ENCODE data around the gene MPPED1. TPM values are rescaled to one million over a fixed set of nuclear protein-coding genes. Genes with fewer than 3 reads are reported as not detected.

Gene MPPED1
- total and polyA plus RNA-seq, 12 donors: 0.01 TPM; not detected in 11

DNA sequence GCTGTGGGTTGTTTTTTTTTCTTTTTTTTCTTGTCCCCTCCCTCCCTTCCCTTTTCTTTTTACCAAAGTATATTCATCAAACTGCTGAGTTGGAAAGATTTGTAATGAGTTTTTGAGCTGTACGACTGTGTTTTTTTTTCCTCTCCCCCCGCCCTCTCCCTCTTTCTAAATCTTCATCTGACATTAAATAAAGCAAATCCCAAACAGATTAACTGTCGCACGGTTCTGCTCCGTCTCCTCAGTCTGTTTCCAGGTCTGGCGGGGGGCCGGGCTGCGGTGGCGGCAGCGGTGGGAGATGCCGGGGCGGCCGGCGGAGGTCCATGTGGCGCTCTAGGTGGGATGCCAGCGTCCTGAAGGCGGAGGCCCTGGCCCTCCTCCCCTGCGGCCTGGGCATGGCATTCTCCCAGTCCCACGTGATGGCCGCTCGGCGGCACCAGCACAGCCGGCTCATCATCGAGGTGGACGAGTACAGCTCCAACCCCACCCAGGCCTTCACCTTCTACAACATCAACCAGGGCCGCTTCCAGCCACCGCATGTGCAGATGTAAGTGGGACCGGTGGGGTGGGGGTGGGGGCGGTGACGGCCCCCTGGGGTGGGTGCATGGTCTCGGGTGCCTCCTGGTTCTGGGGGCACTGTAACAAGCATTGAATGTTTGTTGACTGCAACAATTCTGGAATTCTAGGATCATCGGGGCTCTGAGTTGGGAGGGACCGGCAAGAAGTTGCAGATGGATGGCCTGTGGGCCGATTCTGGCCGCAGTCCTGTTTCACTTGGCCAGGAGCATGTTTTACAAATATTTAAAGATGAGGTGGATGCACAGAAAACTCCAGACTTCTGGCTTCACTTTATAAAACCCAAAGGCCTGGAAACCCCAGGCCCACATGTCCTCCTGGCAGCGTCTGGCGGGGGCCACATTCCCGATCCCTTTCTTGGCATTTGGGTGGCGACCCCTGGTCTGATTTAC lies 13.1 kb downstream of the MPPED1 start:
- Histone ChIP-seq H3K27ac (no peak overlapping the region), H3K9me3 (no peaks in the 10 kb centered on the region), H3K27me3 (peaks cover 0 to 90% (median 74%) of the 10 kb centered on the region in 7 donors), H3K36me3 (no peaks in the 10 kb centered on the region), H3K4me1 (no peaks in the 10 kb centered on the region), H3K4me3 (no peak overlapping the region)
- ATAC-seq: no peak
- 81 to 82% methylated on average over 39 of the region's 39 CpGs for WGBS, 2 donors
- DNase-seq: no peak
- intact Hi-C loops (cut with DNase I): no loop called here
- TF ChIP-seq, protein P1, sequence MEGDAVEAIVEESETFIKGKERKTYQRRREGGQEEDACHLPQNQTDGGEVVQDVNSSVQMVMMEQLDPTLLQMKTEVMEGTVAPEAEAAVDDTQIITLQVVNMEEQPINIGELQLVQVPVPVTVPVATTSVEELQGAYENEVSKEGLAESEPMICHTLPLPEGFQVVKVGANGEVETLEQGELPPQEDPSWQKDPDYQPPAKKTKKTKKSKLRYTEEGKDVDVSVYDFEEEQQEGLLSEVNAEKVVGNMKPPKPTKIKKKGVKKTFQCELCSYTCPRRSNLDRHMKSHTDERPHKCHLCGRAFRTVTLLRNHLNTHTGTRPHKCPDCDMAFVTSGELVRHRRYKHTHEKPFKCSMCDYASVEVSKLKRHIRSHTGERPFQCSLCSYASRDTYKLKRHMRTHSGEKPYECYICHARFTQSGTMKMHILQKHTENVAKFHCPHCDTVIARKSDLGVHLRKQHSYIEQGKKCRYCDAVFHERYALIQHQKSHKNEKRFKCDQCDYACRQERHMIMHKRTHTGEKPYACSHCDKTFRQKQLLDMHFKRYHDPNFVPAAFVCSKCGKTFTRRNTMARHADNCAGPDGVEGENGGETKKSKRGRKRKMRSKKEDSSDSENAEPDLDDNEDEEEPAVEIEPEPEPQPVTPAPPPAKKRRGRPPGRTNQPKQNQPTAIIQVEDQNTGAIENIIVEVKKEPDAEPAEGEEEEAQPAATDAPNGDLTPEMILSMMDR (IDR thresholded peaks at IDR 0.05): no peak

DNA sequence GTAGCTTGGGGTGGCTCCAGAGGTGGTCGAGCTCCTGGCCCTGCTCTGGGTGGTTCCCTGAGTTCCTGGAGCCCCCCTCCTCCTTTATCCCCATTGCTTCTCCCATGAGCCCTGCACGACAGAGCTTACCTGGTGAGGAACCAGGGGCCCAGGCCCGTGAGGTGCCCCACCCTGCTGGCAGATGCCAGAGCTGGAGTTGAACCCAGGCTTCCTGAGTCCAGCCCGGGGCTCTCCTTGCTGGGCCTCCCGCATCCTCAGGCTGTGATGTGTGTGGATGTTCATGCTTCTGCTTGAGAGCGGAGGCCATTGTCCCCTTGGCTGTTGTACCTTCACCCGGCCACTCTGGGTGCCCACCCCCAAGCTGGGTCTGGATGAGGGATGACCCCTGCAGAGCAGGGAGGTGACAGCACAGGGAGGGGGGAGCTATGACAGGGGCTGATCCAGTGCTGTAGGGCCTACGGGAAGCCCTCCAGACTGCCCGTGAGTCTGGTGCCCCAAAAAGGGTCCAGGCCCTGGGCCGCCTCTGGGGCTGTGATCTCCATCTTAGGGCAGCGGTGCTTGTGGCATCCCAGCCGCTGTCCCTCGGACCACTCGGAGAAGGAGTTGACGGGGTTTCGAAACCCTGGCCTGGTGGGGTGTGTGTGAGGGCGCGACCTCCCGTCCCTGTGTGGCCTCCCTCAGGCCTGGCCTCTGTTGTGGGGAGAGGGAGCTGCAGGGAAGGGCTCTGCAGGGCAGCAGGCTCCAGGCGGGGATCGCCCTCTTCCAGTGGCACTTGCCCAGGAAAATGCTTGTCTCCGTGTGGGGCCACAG lies 14.4 kb downstream of the MPPED1 start:
- Histone ChIP-seq H3K9me3 (no peaks in the 10 kb centered on the region), H3K27me3 (peaks cover 0 to 94% (median 78%) of the 10 kb centered on the region in 7 donors), H3K36me3 (no peaks in the 10 kb centered on the region), H3K27ac (no peak overlapping the region), H3K4me3 (no peak overlapping the region), H3K4me1 (no peaks in the 10 kb centered on the region)
- ATAC-seq: no peak
- 83 to 84% methylated on average over 22 of the region's 22 CpGs for WGBS, 2 donors
- TF ChIP-seq, protein P1 (IDR thresholded peaks at IDR 0.05): no peak
- intact Hi-C loops (cut with DNase I): no loop called here
- DNase-seq: no peak

DNA sequence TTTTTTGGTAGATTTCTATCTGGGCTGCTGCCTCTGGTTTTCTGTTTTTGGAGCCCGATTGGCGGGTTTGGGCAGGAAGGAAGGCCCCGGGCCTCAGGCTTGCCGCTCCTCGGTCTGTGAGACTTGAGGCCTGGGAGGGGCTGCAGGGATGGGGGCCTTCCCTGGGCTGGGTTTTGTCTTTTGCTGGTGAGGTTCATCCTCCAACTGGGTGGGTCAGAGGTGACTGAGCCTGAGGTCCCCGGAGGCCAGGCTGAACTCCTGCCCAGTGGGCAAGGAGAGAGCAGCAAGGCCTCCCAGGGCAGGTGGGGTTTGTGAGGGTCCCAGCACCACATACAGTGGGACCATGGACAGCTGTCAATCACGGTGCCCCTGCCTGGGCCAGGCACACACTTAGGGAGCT lies 15.0 kb downstream of the MPPED1 start:
- DNase-seq (no peak), ATAC-seq (no peak)
- no peak overlapping the region for H3K27ac ChIP-seq
- H3K27me3 ChIP-seq: peaks cover 0 to 94% (median 78%) of the 10 kb centered on the region in 7 donors
- H3K9me3 ChIP-seq: no peaks in the 10 kb centered on the region
- WGBS, 2 donors: 56 to 72% methylated on average over 7 of the region's 7 CpGs
- H3K4me1 ChIP-seq: no peaks in the 10 kb centered on the region
- TF ChIP-seq, protein P1 (IDR thresholded peaks at IDR 0.05): no peak
- no peak overlapping the region for H3K4me3 ChIP-seq
- no peaks in the 10 kb centered on the region for H3K36me3 ChIP-seq
- intact Hi-C loops (cut with DNase I): no loop called here

DNA sequence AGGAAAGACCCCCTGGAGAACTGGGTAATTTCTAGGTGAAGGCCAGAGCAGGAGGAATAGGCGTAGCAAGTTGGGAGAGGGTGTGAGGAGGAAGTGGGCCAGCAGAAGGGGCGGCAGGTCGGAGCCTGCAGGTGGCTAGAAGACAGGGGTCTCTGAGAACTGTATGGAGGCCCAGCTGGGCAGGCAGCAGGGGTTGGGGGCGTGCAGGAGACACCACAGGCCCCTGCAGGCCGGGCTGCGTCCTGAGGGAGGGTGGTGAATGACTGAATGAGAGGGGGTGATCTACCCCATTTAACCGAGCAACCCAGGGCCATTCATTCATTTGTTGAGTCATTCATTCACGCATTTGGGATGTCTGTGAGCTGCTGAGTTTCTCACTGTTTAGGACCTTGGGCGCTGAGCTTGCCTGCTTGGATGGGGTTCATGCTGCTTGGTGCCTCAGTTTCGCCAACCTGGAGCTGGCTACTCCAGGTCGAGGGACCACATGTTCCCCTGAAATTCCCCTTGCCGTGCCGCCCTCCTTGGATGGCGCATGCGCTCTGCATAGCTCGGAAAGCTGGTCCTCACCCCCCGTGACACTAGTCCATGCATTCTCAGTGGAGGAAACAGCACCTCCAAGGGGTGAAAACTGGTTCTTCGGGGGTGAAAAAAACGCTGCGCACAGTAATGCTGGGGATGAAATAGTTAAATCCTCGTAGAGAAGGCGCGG lies 15.6 kb downstream of the MPPED1 start:
- ATAC-seq (no peak), DNase-seq (no peak)
- Histone ChIP-seq H3K36me3 (no peaks in the 10 kb centered on the region), H3K4me3 (no peak overlapping the region), H3K27ac (no peak overlapping the region), H3K4me1 (no peaks in the 10 kb centered on the region), H3K27me3 (peaks cover 0 to 90% (median 73%) of the 10 kb centered on the region in 7 donors), H3K9me3 (no peaks in the 10 kb centered on the region)
- TF ChIP-seq, protein P1 (IDR thresholded peaks at IDR 0.05): no peak
- 69 to 71% methylated on average over 23 of the region's 23 CpGs for WGBS, 2 donors
- intact Hi-C loops (cut with DNase I): no loop called here

Data from heart right ventricle (tissue), 16 donors.